NCI-H526 treated with DMSO at 0.1 percent for 48 hours (cell line): ENCODE results near the gene GAB2.
"Not testable (repeated sequence)": the region's sequence is repeated elsewhere in the genome, so short reads cannot be mapped to it uniquely, and the experiment has no call there.

Experiments used
- DNase-seq: peaks from one replicate; lab custom pipeline; 2025; lab: John Stamatoyannopoulos, UW

Gene GAB2

GRCh38 chr11:78277314-78277994, 140.2 kb downstream of the GAB2 start:
- DNase-seq: no peak

- DNase-seq: no peak
These were observed 141.3 kb downstream of the GAB2 start for GRCh38 chr11:78276311-78276710.

GRCh38 chr11:78274739-78275138, 142.9 kb downstream of the GAB2 start:
- DNase-seq: no peak

- not testable (repeated sequence) for DNase-seq
These were observed 144.9 kb downstream of the GAB2 start for GRCh38 chr11:78272625-78273269.

- not testable (repeated sequence) for DNase-seq
These were observed 145.8 kb downstream of the GAB2 start for GRCh38 chr11:78271801-78272200.

DNA sequence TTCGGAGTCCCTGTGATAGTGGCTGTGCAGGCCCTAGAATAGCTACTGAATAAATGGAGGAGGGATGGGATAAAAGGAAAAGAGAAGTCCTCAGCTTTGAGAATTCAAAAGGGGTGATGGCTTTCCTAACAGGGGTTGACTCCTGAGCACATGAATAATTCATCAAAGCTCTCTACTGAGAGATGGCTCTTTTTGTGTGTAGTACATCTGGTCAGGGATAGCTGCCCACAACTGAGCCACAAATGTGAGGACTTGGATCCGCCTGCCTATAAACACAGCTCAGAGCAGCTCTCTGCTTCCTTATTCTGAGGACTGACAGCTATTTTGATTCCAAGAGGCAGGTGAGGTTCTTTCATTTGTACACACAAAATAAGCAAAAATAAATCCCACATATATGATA, 146.6 kb downstream of the GAB2 start:
- no peak for DNase-seq

GRCh38 chr11:78269806-78270205, 147.8 kb downstream of the GAB2 start:
- DNase-seq: no peak

DNA sequence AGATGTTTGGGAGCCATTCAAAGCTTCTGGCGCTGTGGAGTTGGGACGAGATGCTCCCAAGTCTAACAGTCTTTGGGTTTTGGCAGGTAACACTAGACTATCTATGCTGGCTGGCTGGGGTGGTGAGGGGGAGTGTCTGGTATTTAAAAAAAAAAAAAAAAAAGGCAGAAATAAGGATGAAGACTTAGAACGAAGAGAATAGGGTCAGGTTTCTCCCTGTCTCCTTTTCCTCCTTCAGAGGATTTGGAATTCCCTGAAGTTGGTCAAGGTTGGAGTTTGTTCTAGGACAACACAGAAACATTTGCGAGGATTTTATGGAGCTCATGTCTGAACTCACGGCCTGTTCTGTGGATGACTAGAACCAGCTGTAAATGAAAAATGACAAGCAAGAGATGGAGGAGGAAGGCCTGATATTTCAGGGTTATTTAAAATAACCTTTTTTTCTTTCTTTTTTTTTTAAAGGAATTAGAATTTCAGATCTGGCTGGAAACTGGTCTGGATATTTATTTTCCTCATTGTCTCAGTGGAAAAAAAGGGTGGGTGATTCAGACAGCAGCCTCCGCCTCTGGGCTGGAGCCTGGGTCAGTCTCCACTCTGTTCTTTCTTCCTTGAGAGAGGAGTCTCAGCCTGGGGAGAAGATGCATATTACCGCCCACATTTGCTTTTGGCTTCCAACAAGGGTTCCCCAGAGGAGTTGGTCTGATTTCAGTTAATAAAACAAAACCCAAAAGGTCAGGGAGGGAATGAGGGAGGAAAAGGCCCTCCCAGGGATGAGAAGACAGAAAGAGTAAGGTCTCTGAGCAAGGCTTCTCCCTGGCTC, 148.8 kb downstream of the GAB2 start:
- no peak for DNase-seq

- no peak for DNase-seq
These were observed 151.2 kb downstream of the GAB2 start for GRCh38 chr11:78266451-78266850.

DNA sequence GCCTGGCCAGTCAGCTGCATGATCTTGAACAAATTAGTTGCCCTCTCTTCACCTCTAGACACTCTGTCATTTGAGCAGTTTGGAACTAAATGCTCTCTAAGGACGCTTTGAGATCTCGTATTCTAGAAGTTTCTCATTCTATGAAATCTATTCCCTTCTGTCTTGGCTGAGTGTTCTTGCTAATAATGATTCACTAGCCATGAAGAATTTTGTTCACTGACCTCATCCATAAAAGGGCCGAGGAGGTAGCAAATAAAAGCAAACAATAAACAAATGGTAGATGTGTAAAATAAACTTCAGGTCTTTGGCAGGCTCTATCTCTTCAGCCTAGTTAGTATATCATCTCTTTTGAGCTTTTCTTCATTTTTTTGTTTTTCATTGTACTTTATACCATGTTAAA, 152.3 kb downstream of the GAB2 start:
- no peak for DNase-seq

DNA sequence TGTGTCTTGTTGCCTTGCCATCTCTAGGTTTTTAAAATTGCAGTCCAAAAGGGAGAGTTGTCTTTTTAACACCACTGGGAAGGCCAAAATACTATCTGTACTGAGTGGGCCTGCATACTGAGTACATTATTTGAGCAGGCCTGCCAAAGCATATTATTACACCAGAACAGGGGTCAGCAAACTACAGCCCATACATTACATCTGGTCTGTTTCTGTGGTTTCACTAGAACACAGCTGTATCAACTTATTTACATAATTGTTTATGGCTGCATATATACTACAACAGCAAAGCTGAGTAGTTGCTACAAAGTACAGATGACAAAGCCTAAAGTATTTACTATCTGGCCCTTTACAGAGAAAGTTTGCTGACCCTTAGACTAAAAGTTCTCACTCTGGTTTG, 154.9 kb downstream of the GAB2 start:
- peak; percentile 52 for DNase-seq

- no peak for DNase-seq
These were observed 155.4 kb downstream of the GAB2 start for GRCh38 chr11:78262238-78262637.

DNA sequence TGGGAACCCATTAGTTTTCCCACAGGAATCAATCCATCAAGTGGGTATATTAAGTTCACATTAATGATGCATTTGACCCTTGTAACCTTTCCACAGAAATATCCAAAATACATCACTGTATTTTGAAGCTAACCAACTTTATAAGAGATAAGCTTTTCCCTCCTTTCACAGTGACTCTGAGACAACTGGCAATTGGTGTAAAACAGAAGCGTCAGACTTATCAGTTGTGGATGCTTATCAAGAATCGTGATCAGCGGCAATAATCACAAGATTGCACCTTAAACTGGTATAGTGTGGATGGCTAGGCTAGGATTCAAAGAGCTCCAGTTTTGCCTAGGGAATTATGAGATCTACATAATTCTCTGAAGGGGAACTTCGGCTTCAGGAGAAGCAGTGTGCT, 155.8 kb downstream of the GAB2 start:
- DNase-seq: peak; percentile 51

- DNase-seq: peak; percentile 79
These were observed 156.3 kb downstream of the GAB2 start for GRCh38 chr11:78261367-78261766.

DNA sequence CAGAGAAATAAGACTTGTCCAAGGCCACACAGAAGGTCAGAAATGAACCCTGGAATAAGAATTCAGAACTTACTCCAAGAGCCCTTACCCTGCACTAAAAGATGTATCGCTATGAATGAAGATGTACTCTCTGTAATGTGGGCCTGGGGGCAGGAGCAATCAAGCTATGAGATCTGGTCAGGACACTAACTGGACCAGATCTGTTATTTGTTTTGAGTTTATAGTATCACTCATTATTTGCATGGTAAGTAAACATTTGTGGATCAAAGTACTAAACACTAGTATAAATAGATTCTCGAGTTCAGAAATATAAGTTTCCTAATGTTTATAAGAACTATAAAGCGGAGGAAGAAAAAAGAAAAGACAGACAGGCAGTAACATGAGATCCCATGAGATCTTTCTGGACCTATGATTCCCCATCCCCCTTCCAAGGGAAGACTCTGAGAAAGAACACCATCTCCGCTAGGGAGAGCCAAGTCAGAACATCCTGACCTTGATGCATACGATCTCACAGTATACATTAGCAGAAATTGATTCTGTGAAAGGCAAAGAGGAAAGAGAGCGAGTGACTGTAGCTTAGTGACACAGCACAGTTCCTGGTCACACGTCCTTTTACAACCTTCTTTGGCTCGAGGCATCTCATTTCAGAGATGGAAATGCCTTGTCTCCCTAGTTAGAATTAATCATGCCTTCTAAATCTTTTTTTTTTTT, 157.7 kb downstream of the GAB2 start:
- peak; percentile 96 for DNase-seq

- DNase-seq: no peak
These were observed 160.0 kb downstream of the GAB2 start for GRCh38 chr11:78257654-78258053.

DNA sequence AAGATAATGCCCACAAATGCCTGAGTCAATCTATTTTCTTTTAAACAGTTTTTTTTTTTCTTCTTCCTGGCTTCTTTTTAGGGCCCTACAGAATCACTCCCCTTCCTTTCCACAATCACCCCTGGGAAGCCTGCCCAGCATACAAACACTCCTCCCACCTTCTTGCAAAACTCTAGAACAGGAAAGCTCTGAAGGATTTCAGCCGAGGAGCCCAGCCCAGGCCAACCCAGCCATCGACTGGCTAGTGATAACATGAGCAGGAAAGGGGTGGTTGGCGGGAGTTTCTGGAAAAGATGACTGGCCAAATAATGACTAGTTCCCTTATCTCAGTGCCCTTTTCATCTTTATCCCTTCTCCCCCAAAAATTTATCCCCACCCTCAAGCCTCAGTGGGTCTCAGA, 160.7 kb downstream of the GAB2 start:
- DNase-seq: no peak

DNA sequence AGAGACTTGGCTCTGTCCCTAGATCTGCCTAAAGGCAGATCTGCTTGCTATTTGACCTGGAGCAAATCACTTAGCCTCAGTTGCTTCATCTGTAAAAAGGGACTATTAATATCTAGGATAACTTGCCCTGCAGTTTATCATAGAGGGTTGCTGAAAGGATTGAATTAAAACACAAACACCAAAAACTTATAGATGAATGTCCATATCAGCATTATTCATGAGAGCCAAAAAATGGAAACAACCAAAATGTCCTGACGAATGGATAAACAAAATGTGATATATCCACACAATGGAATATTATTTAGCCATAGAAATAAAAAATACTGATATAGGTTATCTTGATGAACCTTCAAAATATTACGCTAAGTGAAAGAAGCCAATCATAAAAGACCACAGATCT, 161.7 kb downstream of the GAB2 start:
- no peak for DNase-seq

GRCh38 chr11:78254268-78254667, 163.4 kb downstream of the GAB2 start:
- DNase-seq: no peak

- no peak for DNase-seq
These were observed 163.8 kb downstream of the GAB2 start for GRCh38 chr11:78253797-78254196.

- DNase-seq: no peak
These were observed 166.4 kb downstream of the GAB2 start for GRCh38 chr11:78251083-78251775.

- no peak for DNase-seq
These were observed 167.5 kb downstream of the GAB2 start for GRCh38 chr11:78250099-78250498.
